Neural progenitor cell (in vitro differentiated cells): ENCODE measurements around the gene AUTS2. TPM values are rescaled to one million over a fixed set of nuclear protein-coding genes. Genes with fewer than 3 reads are reported as not detected.

Experiments used
- DNase-seq: peaks from one replicate; pipeline ENCODE4 v3.0.0-alpha.2; 2016; ENCODE audit warnings: low spot score
- H2AFZ ChIP-seq: fragments of 200-600 bp; sonication (generic); replicated peaks from 2 replicates; pipeline ENCODE4 v1.6.1; 2016; ENCODE audit warnings: antibody characterized with exemption
- H3F3A ChIP-seq: fragments of 200-600 bp; sonication (generic); 2 replicates; pipeline ENCODE4 v1.6.1; 2016; ENCODE audit warnings: antibody characterized with exemption, low read depth
- H3K27ac ChIP-seq: fragments of 200-600 bp; sonication (generic); 2 replicates; pipeline ENCODE4 v1.5.1; 2016; ENCODE audit warnings: mild to moderate bottlenecking
- H3K27me3 ChIP-seq: fragments of 200-600 bp; sonication (generic); 2 replicates; pipeline ENCODE4 v1.6.1; 2016; ENCODE audit warnings: mild to moderate bottlenecking, moderate library complexity
- H3K36me3 ChIP-seq: fragments of 200-600 bp; sonication (generic); 2 replicates; pipeline ENCODE4 v1.5.1; 2016
- H3K4me1 ChIP-seq: fragments of 200-600 bp; sonication (generic); 2 replicates; pipeline ENCODE4 v1.6.1; 2016; ENCODE audit warnings: mixed run types
- H3K4me2 ChIP-seq: fragments of 200-600 bp; sonication (generic); 2 replicates; pipeline ENCODE4 v1.6.1; 2016
- H3K4me3 ChIP-seq: fragments of 200-600 bp; sonication (generic); 2 replicates; pipeline ENCODE4 v1.5.1; 2016
- H3K79me2 ChIP-seq: fragments of 200-600 bp; sonication (generic); 2 replicates; pipeline ENCODE4 v1.6.1; 2016; ENCODE audit warnings: low read depth
- H3K9ac ChIP-seq: fragments of 200-600 bp; sonication (generic); 2 replicates; pipeline ENCODE4 v1.6.1; 2016
- H3K9me3 ChIP-seq: fragments of 200-600 bp; sonication (generic); 2 replicates; pipeline ENCODE4 v1.5.1; 2016; ENCODE audit warnings: low read depth
- H4K20me1 ChIP-seq: fragments of 200-600 bp; sonication (generic); 2 replicates; pipeline ENCODE4 v1.6.1; 2016; ENCODE audit warnings: low read depth
- H3K27ac Mint-ChIP-seq: 3 replicates; pipeline ENCODE4 v1.8.0; 2021; ENCODE audit warnings: mixed read lengths
- H3K27me3 Mint-ChIP-seq: 2 replicates; pipeline ENCODE4 v1.8.0; 2022; ENCODE audit warnings: low read depth, mild to moderate bottlenecking, inconsistent platforms, moderate library complexity, mixed read lengths; ENCODE audit not compliant: insufficient read depth
- H3K36me3 Mint-ChIP-seq: 3 replicates; pipeline ENCODE4 v1.8.0; 2021; ENCODE audit warnings: mixed read lengths
- H3K4me1 Mint-ChIP-seq: 3 replicates; pipeline ENCODE4 v1.8.0; 2021; ENCODE audit warnings: mixed read lengths
- H3K4me3 Mint-ChIP-seq: 3 replicates; pipeline ENCODE4 v1.8.0; 2021; ENCODE audit warnings: mild to moderate bottlenecking, moderate library complexity, mixed read lengths
- H3K9me3 Mint-ChIP-seq: 3 replicates; pipeline ENCODE4 v1.8.0; 2020; ENCODE audit warnings: mixed read lengths
- CTCF ChIP-seq: fragments of 200-600 bp; sonication (generic); IDR thresholded peaks from 2 replicates; pipeline ENCODE4 v1.5.1; 2017; ENCODE audit warnings: antibody characterized with exemption, mild to moderate bottlenecking
- EZH2 ChIP-seq: fragments of 200-600 bp; sonication (generic); IDR thresholded peaks from 2 replicates; pipeline ENCODE4 v1.6.1; 2017; ENCODE audit warnings: antibody characterized with exemption, mild to moderate bottlenecking, moderate library complexity
- EZH2phosphoT487 ChIP-seq: fragments of 200-600 bp; sonication (generic); IDR thresholded peaks from 2 replicates; pipeline ENCODE4 v1.6.1; 2017; ENCODE audit warnings: antibody characterized with exemption
- total RNA-seq: library from RNA; depleted of rRNA; stranded (reverse); fragments of >200 nt; gene quantifications from 2 replicates; pipeline ENCODE4 v1.2.3, GENCODE V29; 2015; ENCODE audit warnings: low replicate concordance

Gene AUTS2
- total RNA-seq, 1 donor from 2014 or later: 50.0 TPM

GRCh38 chr7:70487428-70487827 is 889.2 kb downstream of the AUTS2 start:
- H3K4me1 ChIP-seq: peaks cover 8% of the 10 kb centered on the region
- H3K9ac ChIP-seq: no peak overlapping the region
- no peak overlapping the region for H3K4me2 ChIP-seq
- TF ChIP-seq CTCF: no peak
- no peak for TF ChIP-seq EZH2
- no peak for TF ChIP-seq EZH2phosphoT487
- H4K20me1 ChIP-seq: no peaks in the 10 kb centered on the region
- peaks cover 9% of the 10 kb centered on the region for H3F3A ChIP-seq
- no peaks in the 10 kb centered on the region for H3K27me3 Mint-ChIP-seq
- H3K36me3 Mint-ChIP-seq: peaks cover 20% of the 10 kb centered on the region
- no peak for DNase-seq
- no peak overlapping the region for H3K4me3 Mint-ChIP-seq
- no peaks in the 10 kb centered on the region for H3K79me2 ChIP-seq
- peaks cover 4% of the 10 kb centered on the region for H3K4me1 Mint-ChIP-seq
- H3K27ac Mint-ChIP-seq: no peak overlapping the region
- H3K9me3 Mint-ChIP-seq: peaks cover 9% of the 10 kb centered on the region
- no peaks in the 10 kb centered on the region for H3K27me3 ChIP-seq
- H3K4me3 ChIP-seq: no peak overlapping the region
- H3K9me3 ChIP-seq: peaks cover 6% of the 10 kb centered on the region
- H3K27ac ChIP-seq: no peak overlapping the region
- no peak overlapping the region for H2AFZ ChIP-seq
- no peaks in the 10 kb centered on the region for H3K36me3 ChIP-seq

- no peak overlapping the region for H3K27ac Mint-ChIP-seq
- H3K27me3 Mint-ChIP-seq: no peaks in the 10 kb centered on the region
- peaks cover 20% of the 10 kb centered on the region for H3K36me3 Mint-ChIP-seq
- peaks cover 5% of the 10 kb centered on the region for H3K4me1 Mint-ChIP-seq
- Histone ChIP-seq H3F3A (peaks cover 9% of the 10 kb centered on the region), H3K27ac (no peak overlapping the region), H3K4me3 (no peak overlapping the region), H3K4me1 (peaks cover 8% of the 10 kb centered on the region), H3K4me2 (no peak overlapping the region), H3K79me2 (no peaks in the 10 kb centered on the region), H3K36me3 (no peaks in the 10 kb centered on the region), H3K27me3 (no peaks in the 10 kb centered on the region), H3K9ac (no peak overlapping the region), H2AFZ (no peak overlapping the region), H3K9me3 (peaks cover 6% of the 10 kb centered on the region), H4K20me1 (no peaks in the 10 kb centered on the region)
- TF ChIP-seq EZH2phosphoT487: no peak
- TF ChIP-seq CTCF: no peak
- TF ChIP-seq EZH2: no peak
- DNase-seq: no peak
- no peak overlapping the region for H3K4me3 Mint-ChIP-seq
- peaks cover 9% of the 10 kb centered on the region for H3K9me3 Mint-ChIP-seq
These were observed 889.6 kb downstream of the AUTS2 start for GRCh38 chr7:70487886-70488285.

- no peak for DNase-seq
- H3F3A ChIP-seq: no peaks in the 10 kb centered on the region
- H3K9ac ChIP-seq: no peak overlapping the region
- no peak overlapping the region for H3K27ac ChIP-seq
- no peaks in the 10 kb centered on the region for H3K79me2 ChIP-seq
- no peak overlapping the region for H2AFZ ChIP-seq
- no peaks in the 10 kb centered on the region for H3K27me3 ChIP-seq
- H3K36me3 ChIP-seq: no peaks in the 10 kb centered on the region
- no peaks in the 10 kb centered on the region for H4K20me1 ChIP-seq
- no peaks in the 10 kb centered on the region for H3K4me1 ChIP-seq
- H3K36me3 Mint-ChIP-seq: peaks cover 18% of the 10 kb centered on the region
- peaks cover 3% of the 10 kb centered on the region for H3K9me3 ChIP-seq
- H3K4me2 ChIP-seq: no peak overlapping the region
- no peak overlapping the region for H3K27ac Mint-ChIP-seq
- peaks cover 7% of the 10 kb centered on the region for H3K9me3 Mint-ChIP-seq
- no peak overlapping the region for H3K4me3 Mint-ChIP-seq
- TF ChIP-seq EZH2 (no peak), CTCF (no peak), EZH2phosphoT487 (no peak)
- H3K27me3 Mint-ChIP-seq: no peaks in the 10 kb centered on the region
- H3K4me3 ChIP-seq: no peak overlapping the region
- H3K4me1 Mint-ChIP-seq: peaks cover 9% of the 10 kb centered on the region
These were observed 891.5 kb downstream of the AUTS2 start for GRCh38 chr7:70489813-70490212.
